ENCODE data around the gene EMB.
"Not testable (repeated sequence)": the region's sequence is repeated elsewhere in the genome, so short reads cannot be mapped to it uniquely, and the experiment has no call there.

DNA sequence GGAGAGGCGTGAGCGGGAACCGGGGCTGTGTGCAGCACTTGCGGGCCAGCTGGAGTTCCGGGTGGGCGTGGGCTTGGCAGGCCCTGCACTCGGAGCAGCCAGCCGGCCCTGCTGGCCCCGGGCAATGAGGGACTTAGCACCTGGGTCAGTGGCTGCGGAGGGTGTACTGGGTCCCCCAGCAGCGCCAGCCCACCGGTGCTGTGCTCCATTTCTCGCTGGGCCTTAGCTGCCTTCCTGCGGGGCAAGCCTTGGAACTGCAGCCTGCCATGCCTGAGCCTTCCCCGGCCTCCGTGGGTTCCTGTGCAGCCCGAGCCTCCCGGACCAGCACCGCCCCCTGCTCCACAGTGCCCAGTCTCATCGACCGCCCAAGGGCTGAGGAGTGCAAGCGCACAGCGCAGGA, 23.9 kb upstream of the EMB start:
- TF ChIP-seq, protein P1, sequence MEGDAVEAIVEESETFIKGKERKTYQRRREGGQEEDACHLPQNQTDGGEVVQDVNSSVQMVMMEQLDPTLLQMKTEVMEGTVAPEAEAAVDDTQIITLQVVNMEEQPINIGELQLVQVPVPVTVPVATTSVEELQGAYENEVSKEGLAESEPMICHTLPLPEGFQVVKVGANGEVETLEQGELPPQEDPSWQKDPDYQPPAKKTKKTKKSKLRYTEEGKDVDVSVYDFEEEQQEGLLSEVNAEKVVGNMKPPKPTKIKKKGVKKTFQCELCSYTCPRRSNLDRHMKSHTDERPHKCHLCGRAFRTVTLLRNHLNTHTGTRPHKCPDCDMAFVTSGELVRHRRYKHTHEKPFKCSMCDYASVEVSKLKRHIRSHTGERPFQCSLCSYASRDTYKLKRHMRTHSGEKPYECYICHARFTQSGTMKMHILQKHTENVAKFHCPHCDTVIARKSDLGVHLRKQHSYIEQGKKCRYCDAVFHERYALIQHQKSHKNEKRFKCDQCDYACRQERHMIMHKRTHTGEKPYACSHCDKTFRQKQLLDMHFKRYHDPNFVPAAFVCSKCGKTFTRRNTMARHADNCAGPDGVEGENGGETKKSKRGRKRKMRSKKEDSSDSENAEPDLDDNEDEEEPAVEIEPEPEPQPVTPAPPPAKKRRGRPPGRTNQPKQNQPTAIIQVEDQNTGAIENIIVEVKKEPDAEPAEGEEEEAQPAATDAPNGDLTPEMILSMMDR (conservative IDR thresholded peaks at IDR 0.05; ENCODE audit: low read length): not testable (repeated sequence)
- TF ChIP-seq EZH2phosphoT487 (IDR thresholded peaks at IDR 0.05; ENCODE audit: borderline replicate concordance, low read depth, low read length): not testable (repeated sequence)
